Brain microvascular endothelial cell (primary cell): Measurements from ENCODE around the gene REC8.

ENCODE experiments used
- DNase-seq: peaks from one replicate; pipeline ENCODE4 v3.0.0-alpha.2; 2020
- H3K27ac ChIP-seq: fragments of 250-450 bp; sonication (Bioruptor Pico); 2 replicates; pipeline ENCODE4 v1.5.1; 2020; ENCODE audit warnings: mild to moderate bottlenecking, moderate library complexity
- H3K27me3 ChIP-seq: fragments of 250-450 bp; sonication (Bioruptor Pico); replicated peaks from 2 replicates; pipeline ENCODE4 v1.5.1; 2020; ENCODE audit warnings: mild to moderate bottlenecking
- H3K36me3 ChIP-seq: fragments of 250-450 bp; sonication (Bioruptor Pico); replicated peaks from 2 replicates; pipeline ENCODE4 v1.5.1; 2020; ENCODE audit warnings: mild to moderate bottlenecking
- H3K4me3 ChIP-seq: 2 replicates; pipeline ENCODE4 v1.5.1; 2011; ENCODE audit warnings: low read depth, mild to moderate bottlenecking, control low read depth, low read length, moderate library complexity
- CTCF ChIP-seq: IDR thresholded peaks from 2 replicates; pipeline ENCODE4 v1.5.1; 2011; ENCODE audit warnings: low read depth, mild to moderate bottlenecking, moderate library complexity, low read length, control low read depth, inconsistent platforms; ENCODE audit errors: missing control alignments
- in situ Hi-C: cut with HindIII; loops from 2 replicates; pipeline ENCODE4 v1.10.0; 2017; ENCODE audit warnings: low sequenced_read_pairs, low pct_ligation_motif_present

REC8 gene

GRCh38 chr14:24189460-24189859, 17.6 kb downstream of the REC8 start:
- TF ChIP-seq CTCF = no peak
- Histone ChIP-seq H3K4me3 (no peak overlapping the region), H3K27me3 (no peaks in the 10 kb centered on the region), H3K36me3 (peaks cover 46% of the 10 kb centered on the region), H3K27ac (no peak overlapping the region)
- in situ Hi-C loops = no loop called here
- no peak for DNase-seq

- Histone ChIP-seq H3K36me3 (peaks cover 40% of the 10 kb centered on the region), H3K4me3 (no peak overlapping the region), H3K27me3 (no peaks in the 10 kb centered on the region), H3K27ac (no peak overlapping the region)
- no peak for DNase-seq
- in situ Hi-C loops = no loop called here
- TF ChIP-seq CTCF = no peak
Measured at GRCh38 chr14:24190416-24190815, 18.5 kb downstream of the REC8 start.

GRCh38 chr14:24192933-24193332, 21.1 kb downstream of the REC8 start:
- in situ Hi-C loops = no loop called here
- H3K36me3 ChIP-seq = peaks cover 24% of the 10 kb centered on the region
- no peak for DNase-seq
- no peak overlapping the region for H3K4me3 ChIP-seq
- TF ChIP-seq CTCF = no peak
- H3K27me3 ChIP-seq = no peaks in the 10 kb centered on the region
- no peak overlapping the region for H3K27ac ChIP-seq

GRCh38 chr14:24194186-24194872, 22.4 kb downstream of the REC8 start:
- H3K27me3 ChIP-seq = no peaks in the 10 kb centered on the region
- in situ Hi-C loops = no loop called here
- H3K4me3 ChIP-seq = peak overlapping the region; percentile 80
- H3K36me3 ChIP-seq = peaks cover 24% of the 10 kb centered on the region
- no peak for TF ChIP-seq CTCF
- DNase-seq = no peak
- H3K27ac ChIP-seq = no peak overlapping the region

GRCh38 chr14:24194873-24195185, 22.9 kb downstream of the REC8 start:
- H3K27ac ChIP-seq = peak overlapping the region; percentile 100
- H3K4me3 ChIP-seq = peak overlapping the region; percentile 80
- in situ Hi-C loops = no loop called here
- no peak for TF ChIP-seq CTCF
- peaks cover 24% of the 10 kb centered on the region for H3K36me3 ChIP-seq
- H3K27me3 ChIP-seq = no peaks in the 10 kb centered on the region
- DNase-seq = no peak

- H3K4me3 ChIP-seq = peak within 1 kb of the TSS; percentile 80
- no peak for TF ChIP-seq CTCF
- no peaks in the 10 kb centered on the region for H3K27me3 ChIP-seq
- in situ Hi-C loops = no loop called here
- peak within 1 kb of the TSS; percentile 100 for H3K27ac ChIP-seq
- peaks cover 21% of the 10 kb centered on the region for H3K36me3 ChIP-seq
- peak; percentile 71 for DNase-seq
Measured at GRCh38 chr14:24195186-24196070, 23.5 kb downstream of the REC8 start, which contains the start of gene TM9SF1. Gene TM9SF1, minus strand, starts transcription at chr14:24195441. Its CDS starts 422 bp downstream, at chr14:24195019.
